Glutamatergic neuron (in vitro differentiated cells): ENCODE measurements around the gene FRG2. TPM values are rescaled to one million over a fixed set of nuclear protein-coding genes. Genes with fewer than 3 reads are reported as not detected.
"Not testable (repeated sequence)": the region's sequence is repeated elsewhere in the genome, so short reads cannot be mapped to it uniquely, and the experiment has no call there.

Experiments
- DNase-seq: peaks from one replicate; pipeline ENCODE4 v3.0.0; 2022
- H3K27ac Mint-ChIP-seq: one replicate; pipeline ENCODE4 v1.8.0; 2020; ENCODE audit warnings: mild to moderate bottlenecking, mixed read lengths, inconsistent platforms; ENCODE audit not compliant: unreplicated experiment
- H3K27me3 Mint-ChIP-seq: one replicate; pipeline ENCODE4 v1.8.0; 2020; ENCODE audit warnings: mild to moderate bottlenecking, moderate library complexity, mixed read lengths, inconsistent platforms; ENCODE audit not compliant: unreplicated experiment
- H3K36me3 Mint-ChIP-seq: one replicate; pipeline ENCODE4 v1.8.0; 2020; ENCODE audit warnings: mild to moderate bottlenecking, mixed read lengths, inconsistent platforms; ENCODE audit not compliant: unreplicated experiment
- H3K4me1 Mint-ChIP-seq: one replicate; pipeline ENCODE4 v1.8.0; 2020; ENCODE audit warnings: mild to moderate bottlenecking, low read depth, mixed read lengths, inconsistent platforms; ENCODE audit not compliant: unreplicated experiment
- H3K4me3 Mint-ChIP-seq: one replicate; pipeline ENCODE4 v1.8.0; 2020; ENCODE audit warnings: mild to moderate bottlenecking, mixed read lengths, inconsistent platforms; ENCODE audit not compliant: unreplicated experiment
- H3K9me3 Mint-ChIP-seq: one replicate; pipeline ENCODE4 v1.8.0; 2020; ENCODE audit warnings: mild to moderate bottlenecking, moderate library complexity, mixed read lengths, inconsistent platforms; ENCODE audit not compliant: unreplicated experiment
- CTCF ChIP-seq: fragments of 200-600 bp; sonication (generic); IDR thresholded peaks from one replicate; pipeline ENCODE4 v1.5.0; 2021; ENCODE audit not compliant: partially characterized antibody, unreplicated experiment
- long read RNA-seq: library from polyadenylated mRNA; unstranded; transcript quantifications from one replicate; pipeline ENCODE4 v2.0.0, GENCODE V29; 2020; ENCODE audit not compliant: unreplicated experiment
- total RNA-seq: library from RNA; stranded (reverse); fragmentation: NEBNext Ultra II Directional; extraction: Animal tissue kit (Norgen Biotek cat#: 25700); gene quantifications from one replicate; pipeline ENCODE4 v1.2.1, GENCODE V29; 2021; ENCODE audit not compliant: unreplicated experiment

FRG2 gene
- total RNA-seq: not detected
- long read RNA-seq: 0 reads

- not testable (repeated sequence) for DNase-seq, H3K27ac Mint-ChIP-seq, H3K27me3 Mint-ChIP-seq, H3K4me1 Mint-ChIP-seq, H3K4me3 Mint-ChIP-seq, H3K36me3 Mint-ChIP-seq, H3K9me3 Mint-ChIP-seq
These were observed at the start of gene FRG2 for GRCh38 chr4:190027156-190027555. FRG2 (minus strand) TSS chr4:190027256; CDS start chr4:190027204, 52 bp downstream.

- H3K9me3 Mint-ChIP-seq, H3K4me1 Mint-ChIP-seq, H3K36me3 Mint-ChIP-seq, H3K27me3 Mint-ChIP-seq, H3K27ac Mint-ChIP-seq, H3K4me3 Mint-ChIP-seq: not testable (repeated sequence)
- DNase-seq: peak; percentile 26
These were observed 41.3 kb upstream of the FRG2 start for GRCh38 chr4:190068351-190068750.

GRCh38 chr4:190064805-190065204, 37.7 kb upstream of the FRG2 start:
- DNase-seq, H3K27me3 Mint-ChIP-seq, H3K4me3 Mint-ChIP-seq, H3K4me1 Mint-ChIP-seq, H3K27ac Mint-ChIP-seq, H3K9me3 Mint-ChIP-seq, H3K36me3 Mint-ChIP-seq: not testable (repeated sequence)

GRCh38 chr4:190064342-190064741, 37.3 kb upstream of the FRG2 start, which contains the start of gene DBET:
DBET (plus strand) TSS chr4:190064502.
- not testable (repeated sequence) for H3K4me1 Mint-ChIP-seq, H3K27ac Mint-ChIP-seq, H3K27me3 Mint-ChIP-seq, H3K36me3 Mint-ChIP-seq, H3K4me3 Mint-ChIP-seq, H3K9me3 Mint-ChIP-seq, DNase-seq
- peak; percentile 31 for TF ChIP-seq CTCF

- not testable (repeated sequence) for H3K27me3 Mint-ChIP-seq, H3K4me1 Mint-ChIP-seq, H3K27ac Mint-ChIP-seq, H3K9me3 Mint-ChIP-seq, DNase-seq, H3K4me3 Mint-ChIP-seq, H3K36me3 Mint-ChIP-seq
These were observed 31.9 kb upstream of the FRG2 start for GRCh38 chr4:190058997-190059396.

GRCh38 chr4:190049378-190050239, 22.6 kb upstream of the FRG2 start:
- peak; percentile 17 for DNase-seq
- H3K4me1 Mint-ChIP-seq, H3K9me3 Mint-ChIP-seq, H3K27ac Mint-ChIP-seq, H3K27me3 Mint-ChIP-seq, H3K36me3 Mint-ChIP-seq, H3K4me3 Mint-ChIP-seq: not testable (repeated sequence)

- not testable (repeated sequence) for H3K36me3 Mint-ChIP-seq, H3K9me3 Mint-ChIP-seq, H3K4me1 Mint-ChIP-seq
These were observed 20.6 kb upstream of the FRG2 start for GRCh38 chr4:190047627-190048026.

GRCh38 chr4:190040873-190041272, 13.8 kb upstream of the FRG2 start:
- H3K36me3 Mint-ChIP-seq, H3K4me1 Mint-ChIP-seq, H3K4me3 Mint-ChIP-seq, H3K27me3 Mint-ChIP-seq, H3K27ac Mint-ChIP-seq, DNase-seq, H3K9me3 Mint-ChIP-seq: not testable (repeated sequence)

More at GRCh38 chr4:190047627-190048026, 20.6 kb upstream of the FRG2 start:
- not testable (repeated sequence) for H3K4me3 Mint-ChIP-seq, DNase-seq, H3K27ac Mint-ChIP-seq, H3K27me3 Mint-ChIP-seq
